Posterior vena cava (tissue), 2 donors: ENCODE results near the gene RPS18. TPM values are rescaled to one million over a fixed set of nuclear protein-coding genes. Genes with fewer than 3 reads are reported as not detected.

Experiments used
- DNase-seq: peaks from one replicate; pipeline ENCODE4 v3.0.0-alpha.2; 2020; ENCODE audit warnings: low spot score
- intact Hi-C, 2 donors: fragments of 100-400 bp; cut with DNase I; formaldehyde crosslinking; loops; one replicate each; pipeline versions ENCODE4 v1.14.1 to v1.14.2; 2022 to 2023
- total RNA-seq, 2 donors: library from RNA; stranded (reverse); fragmentation: NEBNext Ultra II Directional; extraction: Animal tissue kit (Norgen Biotek cat#: 25700); gene quantifications; one replicate each; pipeline ENCODE4 v1.2.1, GENCODE V29; 2021
- donor health status: DM: yes; HTN: yes; CAD: no.
- donor health status: DM: yes; HTN: yes; CAD: no.

The RPS18 gene
- total RNA-seq, 2 donors from 2014 or later: 1,709 to 1,844 TPM

GRCh38 chr6:33305052-33305451 lies 33.2 kb downstream of the RPS18 start:
- intact Hi-C loops: no loop called here

GRCh38 chr6:33306356-33306755 lies 34.5 kb downstream of the RPS18 start:
- no peak for DNase-seq
- intact Hi-C loops: no loop called here

More at GRCh38 chr6:33305052-33305451, 33.2 kb downstream of the RPS18 start:
- no peak for DNase-seq

- intact Hi-C loops: no loop called here
- DNase-seq: peak; percentile 79
Observed at GRCh38 chr6:33312361-33313104, 40.7 kb downstream of the RPS18 start.

- intact Hi-C loops: no loop called here
- DNase-seq: no peak
Observed at GRCh38 chr6:33313105-33313708, 41.3 kb downstream of the RPS18 start.

- intact Hi-C loops: no loop called here
- peak; percentile 87 for DNase-seq
Observed at GRCh38 chr6:33313709-33314514, 42.0 kb downstream of the RPS18 start, which contains the start of gene TAPBP. TAPBP (minus strand) TSS chr6:33314078; CDS start chr6:33314041, 37 bp downstream.

GRCh38 chr6:33314515-33314942 lies 42.7 kb downstream of the RPS18 start:
- intact Hi-C loops: no loop called here
- DNase-seq: peak; percentile 88

GRCh38 chr6:33314943-33315792 lies 43.3 kb downstream of the RPS18 start:
- peak; percentile 84 for DNase-seq

GRCh38 chr6:33315793-33316602 lies 44.1 kb downstream of the RPS18 start:
- peak; percentile 77 for DNase-seq
- intact Hi-C loops: no loop called here

More at GRCh38 chr6:33314943-33315792, 43.3 kb downstream of the RPS18 start:
- intact Hi-C loops: no loop called here

- intact Hi-C loops: no loop called here
Observed at GRCh38 chr6:33316603-33317418, 44.9 kb downstream of the RPS18 start.

GRCh38 chr6:33317419-33317668 lies 45.5 kb downstream of the RPS18 start:
- intact Hi-C loops: no loop called here
- peak; percentile 88 for DNase-seq

More at GRCh38 chr6:33316603-33317418, 44.9 kb downstream of the RPS18 start:
- DNase-seq: no peak

- DNase-seq: peak; percentile 99
- intact Hi-C loops: no loop called here
Observed at GRCh38 chr6:33317669-33318425, 46.0 kb downstream of the RPS18 start, which contains the start of gene ZBTB22. ZBTB22 (minus strand) TSS chr6:33317744; CDS start chr6:33316916, 828 bp downstream.

GRCh38 chr6:33318426-33319073 lies 46.7 kb downstream of the RPS18 start:
- DNase-seq: no peak
- intact Hi-C loops: no loop called here

- intact Hi-C loops: no loop called here
- DNase-seq: no peak
Observed at GRCh38 chr6:33319939-33320314, 48.1 kb downstream of the RPS18 start.

- peak; percentile 92 for DNase-seq
- intact Hi-C loops: no loop called here
Observed at GRCh38 chr6:33320315-33321181, 48.7 kb downstream of the RPS18 start.

GRCh38 chr6:33321227-33321626 lies 49.4 kb downstream of the RPS18 start:
- DNase-seq: no peak
- intact Hi-C loops: no loop called here

- intact Hi-C loops: no loop called here
- DNase-seq: no peak
Observed at GRCh38 chr6:33323623-33323948, 51.7 kb downstream of the RPS18 start.
